GM12892 (cell line): Measurements from ENCODE around the gene DCTN2.

Source experiments
- POLR2A ChIP-seq: IDR thresholded peaks from 2 replicates; pipeline ENCODE4 v1.6.1; 2011; ENCODE audit warnings: low read depth, low read length, control low read depth
- POLR2AphosphoS5 ChIP-seq: IDR thresholded peaks from 2 replicates; pipeline ENCODE4 v1.6.1; 2011; ENCODE audit warnings: low read depth, low read length, control low read depth

- TF ChIP-seq POLR2AphosphoS5 (no peak), POLR2A (no peak)
These were observed 4.8 kb upstream of the DCTN2 start for GRCh38 chr12:57551637-57552305.
